GM12891 (cell line): ENCODE data around the gene IRX4. TPM values are rescaled to one million over a fixed set of nuclear protein-coding genes. Genes with fewer than 3 reads are reported as not detected.

Experiments
- DNase-seq: peaks from one replicate; pipeline ENCODE4 v3.0.0; 2011; ENCODE audit warnings: low spot score; ENCODE audit not compliant: insufficient read length
- FAIRE-seq: peaks from 2 replicates; lab custom pipeline; 2011; peaks lifted over from hg19 to GRCh38; lab: Jason Lieb, UNC
- PAX5 ChIP-seq: IDR thresholded peaks from 2 replicates; pipeline ENCODE4 v1.6.1; 2011; ENCODE audit warnings: low read length, moderate library complexity, mild to moderate bottlenecking; ENCODE audit not compliant: insufficient read depth, severe bottlenecking
- POLR2A ChIP-seq: IDR thresholded peaks from 2 replicates; pipeline ENCODE4 v1.6.1; 2011; ENCODE audit warnings: low read depth, low read length, control low read depth
- POLR2AphosphoS5 ChIP-seq: IDR thresholded peaks from 2 replicates; pipeline ENCODE4 v1.6.1; 2011; ENCODE audit warnings: low read depth, low read length, control low read depth
- POU2F2 ChIP-seq: IDR thresholded peaks from 2 replicates; pipeline ENCODE4 v1.6.1; 2011; ENCODE audit warnings: low read depth, mild to moderate bottlenecking, control low read depth, low read length, moderate library complexity
- SPI1 ChIP-seq: IDR thresholded peaks from 2 replicates; pipeline ENCODE4 v1.6.1; 2011; ENCODE audit warnings: low read depth, low read length, control low read depth
- TAF1 ChIP-seq: IDR thresholded peaks from 2 replicates; pipeline ENCODE4 v1.6.1; 2011; ENCODE audit warnings: low read depth, low read length, control low read depth
- polyA plus RNA-seq: library from polyadenylated mRNA; unstranded; fragments of >200 nt; gene quantifications from one replicate; pipeline ENCODE4 v1.2.1, GENCODE V29; 2012; ENCODE audit warnings: low read depth, missing spikeins, inconsistent platforms; ENCODE audit not compliant: missing spikeins

The IRX4 gene
- not detected for polyA plus RNA-seq

DNA sequence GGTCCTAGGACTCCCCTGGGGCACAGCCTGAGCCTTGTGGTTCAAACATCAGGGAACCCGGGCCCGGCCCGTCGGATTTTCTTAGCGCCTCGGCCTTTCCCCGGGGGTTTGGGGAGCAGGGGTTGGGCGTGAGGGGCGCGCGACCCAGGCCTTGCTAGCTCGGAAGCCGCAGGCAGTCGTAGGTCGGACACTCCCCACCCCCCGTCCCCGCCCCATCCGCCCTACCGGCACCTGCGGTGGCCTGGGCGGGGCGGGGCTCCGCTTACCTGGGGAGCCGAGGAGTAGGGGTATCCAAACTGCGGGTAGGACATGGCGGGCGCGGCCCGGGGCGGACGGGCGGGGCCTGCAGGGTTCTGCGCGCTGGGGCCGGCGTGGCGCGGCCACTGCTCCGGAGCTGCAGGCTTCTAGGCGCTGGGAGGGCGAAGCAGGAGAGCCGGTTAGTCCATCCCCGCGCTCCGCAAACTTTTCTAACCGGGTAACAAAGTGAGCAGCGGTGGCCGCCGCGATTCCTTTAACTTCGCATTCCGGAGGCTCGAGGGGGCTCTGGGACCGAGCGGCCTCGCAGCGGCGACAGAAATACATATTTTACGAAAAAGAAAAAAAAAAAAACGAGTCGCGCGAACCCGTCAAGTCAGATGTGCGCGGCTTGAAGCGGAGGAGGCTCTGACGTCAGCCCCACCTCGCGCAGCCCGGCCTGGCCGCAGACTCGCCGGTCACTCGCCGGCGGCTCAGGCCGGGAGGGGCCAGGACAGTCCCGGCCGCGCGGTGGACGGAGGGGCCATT, at the start of gene IRX4:
Gene IRX4, minus strand, starts transcription at position 589 of the 783 bp plus-strand sequence. Its CDS starts 278 bp downstream, at position 311.
- DNase-seq (no peak), FAIRE-seq (no peak)
- no peak for TF ChIP-seq TAF1
- no peak for TF ChIP-seq PAX5
- TF ChIP-seq POU2F2, result no peak
- TF ChIP-seq POLR2A, result no peak
- TF ChIP-seq SPI1, result no peak
- TF ChIP-seq POLR2AphosphoS5, result no peak

DNA sequence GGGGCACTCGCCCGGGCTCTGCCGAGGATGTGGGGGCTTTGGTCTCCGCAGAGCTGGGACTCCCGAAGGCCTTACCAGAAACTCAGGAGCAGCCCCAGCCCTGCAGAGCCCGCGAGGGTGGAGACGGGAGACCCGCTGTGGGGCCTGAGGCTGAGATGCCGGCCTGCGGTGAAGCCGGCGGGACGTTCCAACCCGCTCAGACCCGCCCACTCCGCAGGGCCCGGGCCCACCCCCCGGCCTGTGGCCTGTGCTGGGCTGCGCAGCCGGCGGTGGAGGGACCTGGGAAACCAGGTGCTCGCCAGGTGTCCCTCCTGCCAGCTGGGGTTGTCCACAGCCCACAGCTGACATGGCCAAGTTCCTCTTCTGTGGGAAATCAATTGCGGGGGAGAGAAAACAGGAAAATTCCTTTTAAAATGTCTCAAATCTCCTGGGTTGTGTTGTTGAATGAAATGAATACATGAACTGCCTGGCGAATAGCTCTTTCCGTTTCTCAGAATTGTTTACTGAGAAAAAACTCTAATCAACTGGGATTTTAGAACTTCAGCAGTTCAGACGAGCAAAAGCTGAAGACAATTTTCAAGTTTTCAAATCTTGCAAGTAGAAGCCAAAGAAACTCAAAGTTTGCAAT, 49.0 kb upstream of the IRX4 start:
- TF ChIP-seq POU2F2 (no peak), POLR2A (no peak), TAF1 (no peak), PAX5 (no peak), SPI1 (no peak)
- no peak for FAIRE-seq

DNA sequence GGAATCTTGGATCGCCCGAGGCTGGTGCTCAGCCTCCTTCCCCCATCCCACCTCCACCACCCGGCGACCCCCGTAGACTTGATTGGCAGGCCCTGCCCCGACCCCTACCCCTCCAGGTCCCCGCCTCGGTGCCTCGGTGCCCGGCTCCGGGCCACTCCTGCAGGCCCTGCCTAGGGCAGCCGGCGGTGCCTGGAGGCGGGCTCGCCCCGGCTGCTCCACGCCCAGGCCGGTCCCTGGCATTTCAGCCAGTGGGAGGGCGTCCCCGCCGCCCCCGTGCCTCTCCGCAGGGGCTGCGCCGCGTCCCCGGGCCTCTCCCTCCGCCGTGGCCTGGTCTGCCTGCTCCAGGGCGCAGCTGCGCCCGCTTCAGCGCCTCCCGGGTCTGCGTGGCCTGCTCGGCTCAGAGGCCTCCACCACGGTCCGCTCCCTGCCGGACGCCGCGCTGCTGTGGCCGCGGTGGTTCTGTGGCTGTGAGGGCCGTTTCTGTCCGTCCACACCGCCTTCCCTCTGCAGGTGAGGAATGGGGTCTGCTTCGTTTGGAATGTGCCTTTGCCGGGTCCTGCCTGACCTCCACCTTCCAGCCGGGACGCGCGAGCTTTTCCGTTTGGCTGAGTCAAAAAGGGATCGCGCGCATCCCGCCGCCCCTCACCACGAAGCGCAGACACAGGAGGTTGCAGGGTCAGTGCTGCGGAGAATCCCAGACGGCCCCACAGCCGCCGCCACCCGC, 48.3 kb upstream of the IRX4 start:
- DNase-seq (no peak), FAIRE-seq (no peak)
- TF ChIP-seq POLR2A (no peak), TAF1 (no peak), POU2F2 (no peak), POLR2AphosphoS5 (no peak), SPI1 (no peak), PAX5 (no peak)

More for the DNA sequence above, 49.0 kb upstream of the IRX4 start:
- no peak for DNase-seq

GRCh38 chr5:1930501-1930879, 47.8 kb upstream of the IRX4 start:
- DNase-seq, result no peak
- no peak for TF ChIP-seq PAX5
- FAIRE-seq, result no peak

GRCh38 chr5:1929108-1929991, 46.6 kb upstream of the IRX4 start:
- DNase-seq, result no peak
- peak; percentile 84 for FAIRE-seq
- no peak for TF ChIP-seq POU2F2
- no peak for TF ChIP-seq POLR2AphosphoS5
- TF ChIP-seq TAF1, result no peak
- no peak for TF ChIP-seq SPI1
- no peak for TF ChIP-seq PAX5
- TF ChIP-seq POLR2A, result no peak

- TF ChIP-seq PAX5 (no peak), TAF1 (no peak), POLR2AphosphoS5 (no peak), SPI1 (no peak), POLR2A (no peak), POU2F2 (no peak)
- FAIRE-seq (no peak), DNase-seq (no peak)
These were observed 44.0 kb upstream of the IRX4 start for GRCh38 chr5:1926471-1927341.

DNA sequence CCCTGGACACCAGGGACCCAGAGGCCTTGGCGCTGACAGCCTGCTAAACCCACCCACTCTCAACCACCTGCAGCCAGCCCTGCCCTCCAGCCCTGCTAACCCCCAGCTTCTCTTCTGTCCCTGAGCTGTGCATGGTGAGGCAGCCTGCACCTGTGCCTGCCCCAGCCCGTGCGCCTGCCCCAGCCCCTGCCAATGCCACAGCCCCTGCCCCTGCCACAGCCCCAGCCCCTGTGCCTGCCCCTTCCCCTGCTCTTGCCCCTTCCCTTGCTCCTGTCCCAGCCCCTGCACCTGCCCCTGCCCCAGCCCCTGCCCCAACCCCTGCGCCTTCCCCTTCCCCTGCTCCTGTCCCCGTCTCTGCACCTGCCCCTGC, 43.3 kb upstream of the IRX4 start:
- FAIRE-seq, result no peak
- no peak for DNase-seq

GRCh38 chr5:1925111-1926070, 42.7 kb upstream of the IRX4 start:
- TF ChIP-seq POLR2A (no peak), PAX5 (no peak), TAF1 (no peak), POU2F2 (no peak), SPI1 (no peak), POLR2AphosphoS5 (no peak)
- FAIRE-seq (no peak), DNase-seq (no peak)

More for the DNA sequence above, 43.3 kb upstream of the IRX4 start:
- no peak for TF ChIP-seq POLR2AphosphoS5
- no peak for TF ChIP-seq SPI1
- no peak for TF ChIP-seq POU2F2
- TF ChIP-seq POLR2A, result no peak
- TF ChIP-seq PAX5, result no peak
- no peak for TF ChIP-seq TAF1
